Esophagus muscularis mucosa (tissue), 4 donors: ENCODE results near the gene FATE1. TPM values are rescaled to one million over a fixed set of nuclear protein-coding genes. Genes with fewer than 3 reads are reported as not detected.

Experiments used
- DNase-seq: peaks from one replicate; pipeline ENCODE4 v3.0.0-alpha.2; 2017; ENCODE audit errors: extremely low spot score
- H3K27ac ChIP-seq, 4 donors: fragments of 200-600 bp; sonication (generic); replicated peaks in 1 of 4; 1 replicate in 3 of 4; 2 replicates in 1 of 4; pipeline ENCODE4 v1.5.1; 2016 to 2019; ENCODE audit warnings: mild to moderate bottlenecking in 1 of 4
- H3K27me3 ChIP-seq, 4 donors: fragments of 200-600 bp; sonication (generic); one replicate each; pipeline versions ENCODE4 v1.5.1 to v1.6.0; 2016 to 2019
- H3K36me3 ChIP-seq, 4 donors: fragments of 200-600 bp; sonication (generic); one replicate each; pipeline ENCODE4 v1.5.1; 2016 to 2019
- H3K4me1 ChIP-seq, 4 donors: fragments of 200-600 bp; sonication (generic); one replicate each; pipeline ENCODE4 v1.5.1; 2016 to 2019
- H3K4me3 ChIP-seq, 4 donors: fragments of 200-600 bp; sonication (generic); 1 replicate in 2 of 4; 2 replicates in 2 of 4; pipeline ENCODE4 v1.5.1; 2016 to 2019; ENCODE audit warnings: mild to moderate bottlenecking in 4 of 4, moderate library complexity in 1 of 4
- H3K9me3 ChIP-seq, 4 donors: fragments of 200-600 bp; sonication (generic); 1 replicate in 3 of 4; 2 replicates in 1 of 4; pipeline ENCODE4 v1.5.1; 2016 to 2019
- CTCF ChIP-seq, 3 experiments: fragments of 200-600 bp in 2 of 3; fragments of 450-650 bp in 1 of 3; sonication (generic) in 2 of 3; IDR thresholded peaks; one replicate each; pipeline ENCODE4 v1.5.1; 2017 to 2019; ENCODE audit warnings: antibody characterized with exemption in 3 of 3, mild to moderate bottlenecking in 2 of 3, moderate library complexity in 1 of 3
- EP300 ChIP-seq: sonication (generic); formaldehyde crosslinking; IDR thresholded peaks from one replicate; pipeline ENCODE4 v1.6.1; 2017; ENCODE audit warnings: antibody characterized with exemption
- POLR2A ChIP-seq: fragments of 450-650 bp; IDR thresholded peaks from one replicate; pipeline ENCODE4 v1.6.1; 2017; ENCODE audit warnings: antibody characterized with exemption, moderate library complexity, mild to moderate bottlenecking, low read depth
- POLR2AphosphoS5 ChIP-seq, 2 donors: sonication (generic); formaldehyde crosslinking; IDR thresholded peaks; one replicate each; pipeline ENCODE4 v1.6.1; 2017; ENCODE audit warnings: antibody characterized with exemption in 2 of 2
- WGBS: methylation state at CpG from one replicate; pipeline ENCODE4 v1.1.5; 2018; 5-methylcytosine and 5-hydroxymethylcytosine counted together
- intact Hi-C: fragments of 100-400 bp; cut with DNase I; formaldehyde crosslinking; loops from one replicate; pipeline ENCODE4 v1.15.1; 2023
- total RNA-seq, 4 donors: library from RNA; depleted of rRNA; stranded (reverse); fragments of >200 nt; gene quantifications; one replicate each; pipeline versions ENCODE4 v1.1.0 to v1.2.1, GENCODE V29; 2016

FATE1 gene
- total RNA-seq, 4 donors from 2014 or later, result not detected

- no peak for DNase-seq
Measured at GRCh38 chrX:151759041-151759708, 43.3 kb downstream of the FATE1 start.

GRCh38 chrX:151762802-151763201, 47.0 kb downstream of the FATE1 start:
- WGBS, result 50% methylated on average over 2 of the region's 2 CpGs

More at GRCh38 chrX:151759041-151759708, 43.3 kb downstream of the FATE1 start:
- Histone ChIP-seq H3K36me3 (no peaks in the 10 kb centered on the region), H3K27ac (no peak overlapping the region), H3K9me3 (no peaks in the 10 kb centered on the region), H3K27me3 (no peaks in the 10 kb centered on the region), H3K4me3 (no peak overlapping the region), H3K4me1 (no peaks in the 10 kb centered on the region)
- intact Hi-C loops, result no loop called here
- no peak for TF ChIP-seq POLR2AphosphoS5 (IDR thresholded peaks at IDR 0.05)
- TF ChIP-seq POLR2A, result no peak
- no peak for TF ChIP-seq EP300
- no peak for TF ChIP-seq CTCF (IDR thresholded peaks at IDR 0.05)
- WGBS, result 86% methylated on average over 9 of the region's 11 CpGs

GRCh38 chrX:151763711-151764110, 47.9 kb downstream of the FATE1 start:
- no peak for TF ChIP-seq POLR2AphosphoS5 (IDR thresholded peaks at IDR 0.05)
- no peak for TF ChIP-seq POLR2A
- TF ChIP-seq EP300, result no peak
- no peak for TF ChIP-seq CTCF (IDR thresholded peaks at IDR 0.05)
- Histone ChIP-seq H3K9me3 (no peaks in the 10 kb centered on the region), H3K4me3 (no peak overlapping the region), H3K27me3 (no peaks in the 10 kb centered on the region), H3K36me3 (no peaks in the 10 kb centered on the region), H3K27ac (no peak overlapping the region), H3K4me1 (no peaks in the 10 kb centered on the region)
- WGBS, result 83% methylated on average over 5 of the region's 8 CpGs
- DNase-seq, result no peak
- intact Hi-C loops, result no loop called here

More at GRCh38 chrX:151762802-151763201, 47.0 kb downstream of the FATE1 start:
- Histone ChIP-seq H3K27ac (no peak overlapping the region), H3K27me3 (no peaks in the 10 kb centered on the region), H3K4me1 (no peaks in the 10 kb centered on the region), H3K36me3 (no peaks in the 10 kb centered on the region), H3K9me3 (no peaks in the 10 kb centered on the region), H3K4me3 (no peak overlapping the region)
- intact Hi-C loops, result no loop called here
- TF ChIP-seq POLR2A (no peak), POLR2AphosphoS5 (IDR thresholded peaks at IDR 0.05) (no peak), EP300 (no peak), CTCF (IDR thresholded peaks at IDR 0.05) (no peak)
- no peak for DNase-seq

GRCh38 chrX:151765026-151765425, 49.2 kb downstream of the FATE1 start:
- Histone ChIP-seq H3K4me1 (no peaks in the 10 kb centered on the region), H3K27me3 (no peaks in the 10 kb centered on the region), H3K27ac (no peak overlapping the region), H3K9me3 (peaks cover 0 to 5% (median 0%) of the 10 kb centered on the region in 4 donors), H3K36me3 (no peaks in the 10 kb centered on the region), H3K4me3 (no peak overlapping the region)
- WGBS, result 66% methylated on average over 2 of the region's 2 CpGs
- TF ChIP-seq EP300 (no peak), CTCF (IDR thresholded peaks at IDR 0.05) (no peak), POLR2AphosphoS5 (IDR thresholded peaks at IDR 0.05) (no peak), POLR2A (no peak)
- DNase-seq, result no peak
- intact Hi-C loops, result no loop called here

GRCh38 chrX:151771726-151772125, 55.9 kb downstream of the FATE1 start:
- no peaks in the 10 kb centered on the region for H3K4me1 ChIP-seq
- 86% methylated on average over 3 of the region's 3 CpGs for WGBS
- H3K36me3 ChIP-seq, result no peaks in the 10 kb centered on the region
- intact Hi-C loops, result no loop called here
- H3K27ac ChIP-seq, result no peak overlapping the region
- no peak overlapping the region for H3K4me3 ChIP-seq
- peaks cover 0 to 5% (median 0%) of the 10 kb centered on the region in 4 donors for H3K9me3 ChIP-seq
- H3K27me3 ChIP-seq, result no peaks in the 10 kb centered on the region
- TF ChIP-seq EP300, result no peak
- no peak for TF ChIP-seq POLR2A
- no peak for TF ChIP-seq POLR2AphosphoS5 (IDR thresholded peaks at IDR 0.05)
- TF ChIP-seq CTCF (IDR thresholded peaks at IDR 0.05), result no peak
- no peak for DNase-seq
